Measurements from ENCODE around the gene MGRN1. TPM values are rescaled to one million over a fixed set of nuclear protein-coding genes. Genes with fewer than 3 reads are reported as not detected.

MGRN1 gene
- total and polyA plus RNA-seq, 2 experiments from 2014 or later: 29.2 to 30.8 TPM

GRCh38 chr16:4578961-4579530 lies 45.6 kb upstream of the MGRN1 start:
- 93% methylated on average over 13 of the region's 13 CpGs for WGBS (ENCODE audit: low lambda C conversion rate, missing lambda C conversion rate)
- H3K36me3 ChIP-seq (replicated peaks; ENCODE audit: insufficient read depth, low read depth): no peaks in the 10 kb centered on the region
- H2AFZ ChIP-seq: no peak overlapping the region
- H3K4me3 ChIP-seq: no peak overlapping the region
- H3K27ac ChIP-seq: no peak overlapping the region
- TF ChIP-seq CTCF (IDR thresholded peaks at IDR 0.05; ENCODE audit: poor library complexity) (no peak), EZH2phosphoT487 (IDR thresholded peaks at IDR 0.05; ENCODE audit: low read depth, severe bottlenecking, unreplicated experiment) (no peak), EZH2 (IDR thresholded peaks at IDR 0.05; ENCODE audit: borderline replicate concordance) (no peak)
- no peaks in the 10 kb centered on the region for H3K9me2 ChIP-seq (replicated peaks; ENCODE audit: insufficient read depth)
- no peaks in the 10 kb centered on the region for H3K27me3 ChIP-seq
- no peaks in the 10 kb centered on the region for H3K79me2 ChIP-seq
- H3K9me3 ChIP-seq (ENCODE audit: low read depth): no peaks in the 10 kb centered on the region
- no peak for DNase-seq (ENCODE audit: low spot score)
- H3K4me1 ChIP-seq (ENCODE audit: insufficient read depth): no peaks in the 10 kb centered on the region
- no peak overlapping the region for H3K4me2 ChIP-seq
- H4K20me1 ChIP-seq (ENCODE audit: insufficient read depth, poor library complexity, severe bottlenecking): no peaks in the 10 kb centered on the region

- Histone ChIP-seq H3K4me3 (no peak overlapping the region), H3K4me2 (no peak overlapping the region), H3K36me3 (replicated peaks; ENCODE audit: insufficient read depth, low read depth) (no peaks in the 10 kb centered on the region), H3K9me3 (ENCODE audit: low read depth) (no peaks in the 10 kb centered on the region), H3K4me1 (ENCODE audit: insufficient read depth) (no peaks in the 10 kb centered on the region), H3K27me3 (no peaks in the 10 kb centered on the region), H3K9me2 (replicated peaks; ENCODE audit: insufficient read depth) (no peaks in the 10 kb centered on the region), H3K27ac (no peak overlapping the region), H2AFZ (no peak overlapping the region), H4K20me1 (ENCODE audit: insufficient read depth, poor library complexity, severe bottlenecking) (no peaks in the 10 kb centered on the region), H3K79me2 (no peaks in the 10 kb centered on the region)
- WGBS (ENCODE audit: low lambda C conversion rate, missing lambda C conversion rate): 79% methylated on average over 5 of the region's 6 CpGs
- TF ChIP-seq EZH2 (IDR thresholded peaks at IDR 0.05; ENCODE audit: borderline replicate concordance): no peak
- TF ChIP-seq EZH2phosphoT487 (IDR thresholded peaks at IDR 0.05; ENCODE audit: low read depth, severe bottlenecking, unreplicated experiment): no peak
- no peak for TF ChIP-seq CTCF (IDR thresholded peaks at IDR 0.05; ENCODE audit: poor library complexity)
- DNase-seq (ENCODE audit: low spot score): no peak
Observed at GRCh38 chr16:4580250-4580649, 44.4 kb upstream of the MGRN1 start.

GRCh38 chr16:4583906-4584305 lies 40.7 kb upstream of the MGRN1 start:
- no peaks in the 10 kb centered on the region for H3K4me1 ChIP-seq (ENCODE audit: insufficient read depth)
- H3K4me3 ChIP-seq: no peak overlapping the region
- no peaks in the 10 kb centered on the region for H3K9me2 ChIP-seq (replicated peaks; ENCODE audit: insufficient read depth)
- no peak overlapping the region for H3K27ac ChIP-seq
- H2AFZ ChIP-seq: no peak overlapping the region
- H3K27me3 ChIP-seq: no peaks in the 10 kb centered on the region
- no peak for DNase-seq (ENCODE audit: low spot score)
- H3K36me3 ChIP-seq (replicated peaks; ENCODE audit: insufficient read depth, low read depth): no peaks in the 10 kb centered on the region
- 90% methylated on average over 4 of the region's 4 CpGs for WGBS (ENCODE audit: low lambda C conversion rate, missing lambda C conversion rate)
- no peaks in the 10 kb centered on the region for H4K20me1 ChIP-seq (ENCODE audit: insufficient read depth, poor library complexity, severe bottlenecking)
- H3K4me2 ChIP-seq: no peak overlapping the region
- H3K9me3 ChIP-seq (ENCODE audit: low read depth): no peaks in the 10 kb centered on the region
- TF ChIP-seq EZH2 (IDR thresholded peaks at IDR 0.05; ENCODE audit: borderline replicate concordance): no peak
- no peak for TF ChIP-seq CTCF (IDR thresholded peaks at IDR 0.05; ENCODE audit: poor library complexity)
- no peak for TF ChIP-seq EZH2phosphoT487 (IDR thresholded peaks at IDR 0.05; ENCODE audit: low read depth, severe bottlenecking, unreplicated experiment)
- no peaks in the 10 kb centered on the region for H3K79me2 ChIP-seq

Measured in hepatocyte (in vitro differentiated cells).